IMR-90 (cell line): ENCODE results near the gene GMCL2. TPM values are rescaled to one million over a fixed set of nuclear protein-coding genes. Genes with fewer than 3 reads are reported as not detected.

Source experiments
- ATAC-seq: fragments of 200-7000 bp; cut with Tn5 transposase; 2 replicates; pipeline ENCODE4 v1.9.1; 2020; ENCODE audit warnings: low read depth, mild to moderate bottlenecking, moderate library complexity
- BruUV-seq: library from RNA; stranded (reverse); fragments of 400-500 nt; replicated peaks from 2 replicates; lab custom pipeline; 2021; lab: Mats Ljungman, UMichigan
- CTCF ChIA-PET: fragments of 300-600 bp; formaldehyde crosslinking; extraction: SDS; loops from one replicate; lab custom pipeline; 2021; ENCODE audit warnings: antibody characterized with exemption; lab: Yijun Ruan, JAX
- POLR2A ChIA-PET: fragments of 300-600 bp; sonication (Branson Sonifier 250); formaldehyde crosslinking; loops from one replicate; lab custom pipeline; 2022; ENCODE audit warnings: antibody characterized with exemption; ENCODE audit not compliant: unreplicated experiment; lab: Charles Lee
- DNase-seq: peaks from one replicate; pipeline ENCODE4 v3.0.0; 2013
- H2AFZ ChIP-seq: replicated peaks from 2 replicates; pipeline ENCODE3; 2013; ENCODE audit warnings: low read length, mild to moderate bottlenecking; ENCODE audit not compliant: poor library complexity
- H2AK5ac ChIP-seq: 2 replicates; pipeline ENCODE4 v1.6.1; 2013; ENCODE audit warnings: low read depth, low read length, inconsistent platforms
- H2AK9ac ChIP-seq: replicated peaks from 2 replicates; pipeline ENCODE3; 2013; ENCODE audit warnings: mild to moderate bottlenecking, low read depth, low read length, moderate library complexity; ENCODE audit not compliant: poor library complexity
- H2BK120ac ChIP-seq: 2 replicates; pipeline ENCODE4 v1.6.1; 2013; ENCODE audit warnings: low read depth, low read length, inconsistent platforms
- H2BK15ac ChIP-seq: 3 replicates; pipeline ENCODE4 v1.6.1; 2013; ENCODE audit warnings: low read depth, low read length, inconsistent platforms
- H2BK20ac ChIP-seq: 2 replicates; pipeline ENCODE4 v1.6.1; 2013; ENCODE audit warnings: low read depth, mild to moderate bottlenecking, inconsistent platforms, low read length, moderate library complexity
- H2BK5ac ChIP-seq: 2 replicates; pipeline ENCODE4 v1.6.1; 2013; ENCODE audit warnings: mild to moderate bottlenecking, low read depth, low read length, inconsistent platforms; ENCODE audit not compliant: poor library complexity, severe bottlenecking
- H3K14ac ChIP-seq: replicated peaks from 2 replicates; pipeline ENCODE4 v1.6.1; 2013; ENCODE audit warnings: low read depth, low read length, inconsistent platforms
- H3K18ac ChIP-seq: 2 replicates; pipeline ENCODE4 v1.6.1; 2013; ENCODE audit warnings: low read depth, low read length, control low read depth
- H3K23ac ChIP-seq: 2 replicates; pipeline ENCODE4 v1.6.1; 2013; ENCODE audit warnings: low read depth, low read length, inconsistent platforms
- H3K27ac ChIP-seq: 2 replicates; pipeline ENCODE4 v1.5.1; 2013; ENCODE audit warnings: mild to moderate bottlenecking, control low read depth, low read length; ENCODE audit not compliant: insufficient read depth
- H3K27me3 ChIP-seq: 2 replicates; pipeline ENCODE4 v1.6.1; 2013; ENCODE audit warnings: low read length; ENCODE audit not compliant: control insufficient read depth, insufficient read depth
- H3K36me3 ChIP-seq: 2 replicates; pipeline ENCODE4 v1.6.1; 2013; ENCODE audit warnings: low read length, mixed read lengths; ENCODE audit not compliant: control insufficient read depth, insufficient read depth
- H3K4ac ChIP-seq: 2 replicates; pipeline ENCODE4 v1.6.1; 2013; ENCODE audit warnings: low read depth, low read length, inconsistent platforms
- H3K4me1 ChIP-seq: 2 replicates; pipeline ENCODE4 v1.6.1; 2013; ENCODE audit warnings: low read length, mixed read lengths; ENCODE audit not compliant: control insufficient read depth, insufficient read depth
- H3K4me2 ChIP-seq: 2 replicates; pipeline ENCODE4 v1.6.1; 2013; ENCODE audit warnings: low read depth, mild to moderate bottlenecking, control low read depth, low read length, moderate library complexity
- H3K4me3 ChIP-seq: 2 replicates; pipeline ENCODE4 v1.5.1; 2013; ENCODE audit warnings: low read depth, mild to moderate bottlenecking, control low read depth, low read length, moderate library complexity; ENCODE audit not compliant: insufficient read depth
- H3K56ac ChIP-seq: 2 replicates; pipeline ENCODE4 v1.6.1; 2013; ENCODE audit warnings: low read length, inconsistent platforms; ENCODE audit not compliant: insufficient read depth; ENCODE audit errors: extremely low read depth
- H3K79me1 ChIP-seq, 2 experiments: 2 replicates each; pipeline ENCODE4 v1.6.1; 2013; ENCODE audit warnings: low read length in 2 of 2, inconsistent platforms in 1 of 2, low read depth in 1 of 2
- H3K9ac ChIP-seq: 2 replicates; pipeline ENCODE4 v1.6.1; 2013; ENCODE audit warnings: low read depth, low read length, control low read depth
- H3K9me1 ChIP-seq: 2 replicates; pipeline ENCODE4 v1.6.1; 2013; ENCODE audit warnings: low read length, inconsistent platforms; ENCODE audit not compliant: insufficient read depth
- H3K9me3 ChIP-seq: 2 replicates; pipeline ENCODE4 v1.6.1; 2013; ENCODE audit warnings: low read length; ENCODE audit not compliant: control insufficient read depth, insufficient read depth
- H4K20me1 ChIP-seq: 2 replicates; pipeline ENCODE4 v1.6.1; 2013; ENCODE audit warnings: low read length, inconsistent platforms; ENCODE audit not compliant: insufficient read depth
- H4K5ac ChIP-seq: 2 replicates; pipeline ENCODE4 v1.6.1; 2013; ENCODE audit warnings: mild to moderate bottlenecking, low read depth, low read length, control low read depth
- H4K8ac ChIP-seq, 2 experiments: 2 replicates each; pipeline ENCODE4 v1.6.1; 2013; ENCODE audit warnings: low read depth in 2 of 2, low read length in 2 of 2, control low read depth in 1 of 2, inconsistent platforms in 1 of 2
- H4K91ac ChIP-seq: 2 replicates; pipeline ENCODE4 v1.6.1; 2013; ENCODE audit warnings: low read depth, low read length, inconsistent platforms; ENCODE audit not compliant: insufficient read depth
- BHLHE40 ChIP-seq: fragments of 150-350 bp; IDR thresholded peaks from 2 replicates; pipeline ENCODE4 v1.6.1; 2016; ENCODE audit warnings: mild to moderate bottlenecking, low read depth, low read length
- CEBPB ChIP-seq: IDR thresholded peaks from 2 replicates; pipeline ENCODE4 v1.6.1; 2012; ENCODE audit warnings: low read depth, low read length, improper control_type of control experiment
- CHD1 ChIP-seq: IDR thresholded peaks from 2 replicates; pipeline ENCODE4 v1.6.1; 2012; ENCODE audit warnings: low read depth, low read length, improper control_type of control experiment
- FOS ChIP-seq: fragments of 150-350 bp; IDR thresholded peaks from 2 replicates; pipeline ENCODE4 v1.6.1; 2016; ENCODE audit warnings: low read depth, low read length
- MAFK ChIP-seq: IDR thresholded peaks from 2 replicates; pipeline ENCODE4 v1.6.1; 2012; ENCODE audit warnings: low read depth, low read length, improper control_type of control experiment
- MAZ ChIP-seq: IDR thresholded peaks from 2 replicates; pipeline ENCODE4 v1.6.1; 2012; ENCODE audit warnings: low read depth, mild to moderate bottlenecking, low read length, improper control_type of control experiment, moderate library complexity, borderline replicate concordance
- MXI1 ChIP-seq: IDR thresholded peaks from 2 replicates; pipeline ENCODE4 v1.6.1; 2012; ENCODE audit warnings: low read depth, mild to moderate bottlenecking, low read length, moderate library complexity, borderline replicate concordance
- NFE2L2 ChIP-seq: fragments of 150-350 bp; IDR thresholded peaks from 2 replicates; pipeline ENCODE4 v1.6.1; 2016; ENCODE audit warnings: low read depth, mild to moderate bottlenecking, low read length
- POLR2A ChIP-seq: IDR thresholded peaks from 2 replicates; pipeline ENCODE4 v1.6.1; 2012; ENCODE audit warnings: mild to moderate bottlenecking, low read depth, low read length
- RAD21 ChIP-seq: IDR thresholded peaks from 2 replicates; pipeline ENCODE4 v1.6.1; 2012; ENCODE audit warnings: low read length, improper control_type of control experiment
- RCOR1 ChIP-seq: IDR thresholded peaks from 2 replicates; pipeline ENCODE4 v1.6.1; 2012; ENCODE audit warnings: mild to moderate bottlenecking, low read length, improper control_type of control experiment; ENCODE audit not compliant: insufficient replicate concordance
- RFX5 ChIP-seq: IDR thresholded peaks from 2 replicates; pipeline ENCODE4 v1.8.0; 2012; ENCODE audit warnings: low read depth, mild to moderate bottlenecking, low read length, moderate library complexity
- SMC3 ChIP-seq: fragments of 150-350 bp; IDR thresholded peaks from 2 replicates; pipeline ENCODE4 v1.6.1; 2016; ENCODE audit warnings: low read depth, mild to moderate bottlenecking, antibody characterized with exemption, low read length, moderate library complexity
- WGBS, 2 experiments: methylation state at CpG; one replicate each; pipeline versions ENCODE4 v1.1.5 to v1.1.7; 2013; ENCODE audit warnings: missing lambda C conversion rate in 2 of 2; ENCODE audit not compliant: insufficient read length in 1 of 2; ENCODE audit errors: extremely low coverage in 2 of 2; 5-methylcytosine and 5-hydroxymethylcytosine counted together
- dilution Hi-C: fragments of 300-500 bp; cut with HindIII; formaldehyde crosslinking; loops from one replicate; pipeline ENCODE4 v1.14.3; 2018; ENCODE audit warnings: low sequenced_read_pairs; ENCODE audit not compliant: unreplicated experiment
- in situ Hi-C: fragments of 300-500 bp; cut with MboI; formaldehyde crosslinking; loops from 3 replicates; pipeline ENCODE4 v1.14.3; 2019; ENCODE audit warnings: low sequenced_read_pairs, inconsistent platforms, mixed read lengths
- intact Hi-C: fragments of 100-400 bp; cut with micrococcal nuclease; formaldehyde crosslinking; loops from 2 replicates; pipeline ENCODE4 v1.10.0; 2022
- polyA plus RNA-seq, 3 experiments: library from polyadenylated mRNA; depleted of rRNA; stranded (reverse); fragments of >200 nt; gene quantifications; 2 replicates each; pipeline ENCODE4 v1.2.3, GENCODE V29; 2012; ENCODE audit warnings: low replicate concordance in 1 of 3
- total RNA-seq: library from RNA; depleted of rRNA; stranded (reverse); fragments of >200 nt; gene quantifications from 2 replicates; pipeline ENCODE4 v1.2.3, GENCODE V29; 2012
- TF ChIP-seq, protein P1 (sequence below): conservative IDR thresholded peaks from 2 replicates; pipeline ENCODE4 v1.5.1; 2012; ENCODE audit warnings: mild to moderate bottlenecking, low read depth, low read length, improper control_type of control experiment
- TF ChIP-seq, protein P2 (sequence below): fragments of 150-350 bp; IDR thresholded peaks from 2 replicates; pipeline ENCODE4 v1.6.1; 2017; ENCODE audit warnings: mild to moderate bottlenecking, antibody characterized with exemption, low read length, low read depth

GMCL2 gene
- total and polyA plus RNA-seq, 2 of the 4 experiments (the other 2 are of a cell fraction) = not detected

DNA sequence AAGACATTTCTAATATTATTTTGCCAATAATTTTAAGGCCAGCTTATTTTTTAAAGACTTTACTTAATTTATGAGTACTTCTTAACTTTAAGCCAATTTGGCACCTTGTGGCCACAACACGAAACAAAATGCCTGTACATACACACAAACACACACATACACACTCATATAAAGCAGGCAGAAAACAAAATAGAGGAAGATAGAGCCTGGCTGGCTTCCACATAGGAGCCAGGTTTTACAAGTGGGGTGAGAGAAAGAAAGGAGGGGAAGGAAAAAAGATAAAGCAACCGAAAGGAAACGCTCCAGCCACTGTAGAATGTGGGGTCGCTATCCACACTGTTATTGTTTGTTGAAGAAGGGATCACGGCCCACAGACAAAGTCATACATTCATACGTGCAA, 10.4 kb downstream of the GMCL2 start:
- Histone ChIP-seq H3K36me3 (no peaks in the 10 kb centered on the region), H4K8ac (no peak overlapping the region), H3K56ac (no peak overlapping the region), H3K27ac (no peak overlapping the region), H4K91ac (no peak overlapping the region), H3K4me1 (no peaks in the 10 kb centered on the region), H4K20me1 (no peaks in the 10 kb centered on the region), H3K79me1 (no peaks in the 10 kb centered on the region), H2AFZ (no peak overlapping the region), H3K9me1 (no peaks in the 10 kb centered on the region), H2BK120ac (no peak overlapping the region), H3K23ac (no peak overlapping the region), H2BK5ac (no peak overlapping the region), H3K18ac (no peak overlapping the region), H3K9me3 (peaks cover 3% of the 10 kb centered on the region; the same call in 1 of the 2 replicates), H2AK9ac (no peak overlapping the region), H3K4ac (no peak overlapping the region), H3K27me3 (peaks cover 4% of the 10 kb centered on the region), H3K14ac (no peak overlapping the region), H2BK15ac (no peak overlapping the region), H2BK20ac (no peak overlapping the region), H2AK5ac (no peak overlapping the region), H3K4me2 (no peak overlapping the region), H3K9ac (no peak overlapping the region), H3K4me3 (no peak overlapping the region), H4K5ac (no peak overlapping the region)
- POLR2A ChIA-PET = no interaction called here
- ATAC-seq (no peak), DNase-seq (no peak)
- BruUV-seq = no TSS peak
- dilution Hi-C loops (no loop called here), intact Hi-C loops (no loop called here), in situ Hi-C loops (no loop called here)
- TF ChIP-seq, protein P1, sequence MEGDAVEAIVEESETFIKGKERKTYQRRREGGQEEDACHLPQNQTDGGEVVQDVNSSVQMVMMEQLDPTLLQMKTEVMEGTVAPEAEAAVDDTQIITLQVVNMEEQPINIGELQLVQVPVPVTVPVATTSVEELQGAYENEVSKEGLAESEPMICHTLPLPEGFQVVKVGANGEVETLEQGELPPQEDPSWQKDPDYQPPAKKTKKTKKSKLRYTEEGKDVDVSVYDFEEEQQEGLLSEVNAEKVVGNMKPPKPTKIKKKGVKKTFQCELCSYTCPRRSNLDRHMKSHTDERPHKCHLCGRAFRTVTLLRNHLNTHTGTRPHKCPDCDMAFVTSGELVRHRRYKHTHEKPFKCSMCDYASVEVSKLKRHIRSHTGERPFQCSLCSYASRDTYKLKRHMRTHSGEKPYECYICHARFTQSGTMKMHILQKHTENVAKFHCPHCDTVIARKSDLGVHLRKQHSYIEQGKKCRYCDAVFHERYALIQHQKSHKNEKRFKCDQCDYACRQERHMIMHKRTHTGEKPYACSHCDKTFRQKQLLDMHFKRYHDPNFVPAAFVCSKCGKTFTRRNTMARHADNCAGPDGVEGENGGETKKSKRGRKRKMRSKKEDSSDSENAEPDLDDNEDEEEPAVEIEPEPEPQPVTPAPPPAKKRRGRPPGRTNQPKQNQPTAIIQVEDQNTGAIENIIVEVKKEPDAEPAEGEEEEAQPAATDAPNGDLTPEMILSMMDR = no peak
- TF ChIP-seq CEBPB (no peak), RFX5 (no peak), BHLHE40 (no peak), MAZ (no peak), CHD1 (no peak), FOS (no peak), SMC3 (no peak), RCOR1 (no peak), RAD21 (no peak), NFE2L2 (no peak), MAFK (no peak), POLR2A (no peak), MXI1 (no peak)
- TF ChIP-seq, protein P2, sequence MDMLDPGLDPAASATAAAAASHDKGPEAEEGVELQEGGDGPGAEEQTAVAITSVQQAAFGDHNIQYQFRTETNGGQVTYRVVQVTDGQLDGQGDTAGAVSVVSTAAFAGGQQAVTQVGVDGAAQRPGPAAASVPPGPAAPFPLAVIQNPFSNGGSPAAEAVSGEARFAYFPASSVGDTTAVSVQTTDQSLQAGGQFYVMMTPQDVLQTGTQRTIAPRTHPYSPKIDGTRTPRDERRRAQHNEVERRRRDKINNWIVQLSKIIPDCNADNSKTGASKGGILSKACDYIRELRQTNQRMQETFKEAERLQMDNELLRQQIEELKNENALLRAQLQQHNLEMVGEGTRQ = no peak
- no CpG with 5 or more reads among the region's 6 CpGs for WGBS, 2 experiments
- CTCF ChIA-PET = no interaction called here
